SK-N-SH (cell line): ENCODE results near the gene TSC22D2. TPM values are rescaled to one million over a fixed set of nuclear protein-coding genes. Genes with fewer than 3 reads are reported as not detected.

Source experiments
- CTCF ChIA-PET: fragments of 300-600, 350-600 bp; formaldehyde crosslinking; extraction: SDS; loops from one replicate; lab custom pipeline; 2021; lab: Yijun Ruan, JAX
- POLR2A ChIA-PET: fragments of 350-600 bp; sonication (Branson Sonifier 250); formaldehyde crosslinking; extraction: SDS; loops from one replicate; lab custom pipeline; 2020; ENCODE audit warnings: antibody characterized with exemption, inconsistent platforms; lab: Yijun Ruan, JAX
- DNase-seq: peaks from one replicate; pipeline ENCODE4 v3.0.0; 2012
- H2AFZ ChIP-seq: fragments of 200-600 bp; sonication (generic); 2 replicates; pipeline ENCODE4 v1.8.1; 2016; ENCODE audit warnings: antibody characterized with exemption, mild to moderate bottlenecking, low read depth
- H3F3A ChIP-seq: fragments of 200-600 bp; sonication (generic); replicated peaks from 2 replicates; pipeline ENCODE3; 2016; ENCODE audit warnings: antibody characterized with exemption, mild to moderate bottlenecking; ENCODE audit not compliant: insufficient read depth
- H3K27ac ChIP-seq, 2 experiments: fragments of 200-500 bp in 1 of 2; fragments of 200-600 bp in 1 of 2; sonication (Bioruptor generic) in 1 of 2; sonication (generic), shearing (Covaris generic) in 1 of 2; 2 replicates each; pipeline versions ENCODE4 v1.5.1 to v1.6.1; 2014 to 2016; ENCODE audit warnings: low read depth in 2 of 2, inconsistent platforms in 1 of 2, low read length in 1 of 2, mild to moderate bottlenecking in 1 of 2, mixed read lengths in 1 of 2
- H3K27me3 ChIP-seq: fragments of 200-600 bp; sonication (generic), shearing (Covaris generic); 2 replicates; pipeline ENCODE4 v1.6.1; 2016; ENCODE audit warnings: mixed run types; ENCODE audit not compliant: insufficient read depth
- H3K36me3 ChIP-seq, 2 experiments: fragments of 200-500 bp in 1 of 2; fragments of 200-600 bp in 1 of 2; sonication (Bioruptor generic) in 1 of 2; sonication (generic) in 1 of 2; replicated peaks in 1 of 2; 2 replicates each; pipeline versions ENCODE3 to v1.5.1; 2014 to 2016; ENCODE audit warnings: low read length in 1 of 2, mild to moderate bottlenecking in 1 of 2; ENCODE audit not compliant: insufficient read depth in 2 of 2, control insufficient read depth in 1 of 2
- H3K4me1 ChIP-seq, 2 experiments: fragments of 200-500 bp in 1 of 2; fragments of 200-600 bp in 1 of 2; sonication (Bioruptor generic) in 1 of 2; sonication (generic), shearing (Covaris generic) in 1 of 2; 2 replicates each; pipeline versions ENCODE4 v1.5.1 to v1.6.1; 2014 to 2016; ENCODE audit warnings: low read depth in 1 of 2, low read length in 1 of 2, mixed run types in 1 of 2; ENCODE audit not compliant: insufficient read depth in 2 of 2, control insufficient read depth in 1 of 2
- H3K4me2 ChIP-seq: fragments of 200-600 bp; sonication (generic), shearing (Covaris generic); 2 replicates; pipeline ENCODE4 v1.6.1; 2017; ENCODE audit warnings: mixed run types
- H3K4me3 ChIP-seq, 2 experiments: fragments of 200-500 bp in 1 of 2; fragments of 200-600 bp in 1 of 2; sonication (Bioruptor generic) in 1 of 2; sonication (generic), shearing (Covaris generic) in 1 of 2; 2 replicates each; pipeline versions ENCODE4 v1.5.1 to v1.8.1; 2014 to 2016; ENCODE audit warnings: low read depth in 2 of 2, inconsistent platforms in 1 of 2, low read length in 1 of 2, mild to moderate bottlenecking in 1 of 2, mixed read lengths in 1 of 2, moderate library complexity in 1 of 2
- H3K79me2 ChIP-seq: fragments of 200-600 bp; sonication (generic); 2 replicates; pipeline ENCODE4 v1.8.1; 2017; ENCODE audit warnings: mild to moderate bottlenecking; ENCODE audit not compliant: insufficient read depth
- H3K9ac ChIP-seq: fragments of 200-600 bp; sonication (generic); 2 replicates; pipeline ENCODE4 v1.6.1; 2017; ENCODE audit warnings: mixed run types
- H3K9me2 ChIP-seq: fragments of 200-600 bp; sonication (generic); 2 replicates; pipeline ENCODE4 v1.6.1; 2017; ENCODE audit warnings: mixed run types
- H3K9me3 ChIP-seq: fragments of 200-600 bp; sonication (generic); 2 replicates; pipeline ENCODE4 v1.6.1; 2017; ENCODE audit warnings: mixed run types, mild to moderate bottlenecking, moderate library complexity
- H4K20me1 ChIP-seq: fragments of 200-600 bp; sonication (generic); 2 replicates; pipeline ENCODE4 v1.6.1; 2017; ENCODE audit warnings: mild to moderate bottlenecking, mixed run types; ENCODE audit not compliant: insufficient read depth
- CHD2 ChIP-seq: fragments of 150-350 bp; IDR thresholded peaks from 2 replicates; pipeline ENCODE4 v1.6.1; 2018; ENCODE audit warnings: low read length; ENCODE audit not compliant: partially characterized antibody
- EP300 ChIP-seq, 2 experiments: IDR thresholded peaks; 2 replicates each; pipeline versions ENCODE4 v1.4.0 to v1.6.1; 2012; ENCODE audit warnings: borderline replicate concordance in 1 of 2, low read depth in 1 of 2, low read length in 1 of 2
- EZH2phosphoT487 ChIP-seq: fragments of 200-600 bp; sonication (generic); IDR thresholded peaks from 2 replicates; pipeline ENCODE4 v1.6.1; 2017; ENCODE audit warnings: low read depth, mixed run types, mild to moderate bottlenecking, antibody characterized with exemption, moderate library complexity, borderline replicate concordance
- FOXJ3 ChIP-seq: sonication (generic); formaldehyde crosslinking; IDR thresholded peaks from 2 replicates; pipeline ENCODE4 v1.5.1; 2020; ENCODE audit warnings: mild to moderate bottlenecking, missing genetic modification reagents
- FOXM1 ChIP-seq: IDR thresholded peaks from 2 replicates; pipeline ENCODE4 v1.4.0; 2012; ENCODE audit warnings: low read depth, mild to moderate bottlenecking
- GATA2 ChIP-seq: sonication (generic); formaldehyde crosslinking; IDR thresholded peaks from 2 replicates; pipeline ENCODE4 v1.5.0; 2020; ENCODE audit warnings: mild to moderate bottlenecking, missing genetic modification reagents
- JUND ChIP-seq: IDR thresholded peaks from 2 replicates; pipeline ENCODE4 v1.4.0; 2012
- NFIC ChIP-seq: IDR thresholded peaks from 2 replicates; pipeline ENCODE4 v1.4.0; 2012; ENCODE audit warnings: borderline replicate concordance
- NRF1 ChIP-seq: IDR thresholded peaks from 2 replicates; pipeline ENCODE4 v1.6.1; 2012; ENCODE audit warnings: low read depth, mild to moderate bottlenecking, low read length
- POLR2AphosphoS5 ChIP-seq: IDR thresholded peaks from 2 replicates; pipeline ENCODE4 v1.6.1; 2012; ENCODE audit warnings: low read depth, low read length
- RCOR1 ChIP-seq: fragments of 150-350 bp; IDR thresholded peaks from 2 replicates; pipeline ENCODE4 v1.6.1; 2017; ENCODE audit warnings: antibody characterized with exemption, low read length
- REST ChIP-seq: IDR thresholded peaks from 2 replicates; pipeline ENCODE4 v1.6.1; 2012; ENCODE audit warnings: mild to moderate bottlenecking, low read depth, low read length, moderate library complexity
- RFX5 ChIP-seq: IDR thresholded peaks from 2 replicates; pipeline ENCODE4 v1.6.1; 2012; ENCODE audit warnings: mild to moderate bottlenecking, improper control_type of control experiment, low read length
- SMC3 ChIP-seq: IDR thresholded peaks from 2 replicates; pipeline ENCODE4 v1.6.1; 2012; ENCODE audit warnings: low read depth, low read length, improper control_type of control experiment
- TAF1 ChIP-seq: IDR thresholded peaks from 2 replicates; pipeline ENCODE4 v1.6.1; 2012; ENCODE audit warnings: low read depth, mild to moderate bottlenecking, low read length, moderate library complexity, borderline replicate concordance
- TCF12 ChIP-seq: IDR thresholded peaks from 2 replicates; pipeline ENCODE4 v1.4.0; 2012
- YY1 ChIP-seq: IDR thresholded peaks from 2 replicates; pipeline ENCODE4 v1.4.0; 2012; ENCODE audit warnings: low read depth, mild to moderate bottlenecking
- ZBTB33 ChIP-seq: IDR thresholded peaks from 2 replicates; pipeline ENCODE4 v1.4.0; 2012; ENCODE audit warnings: low read depth, borderline replicate concordance
- WGBS: methylation state at CpG from one replicate; pipeline ENCODE4 v1.1.6; 2017; ENCODE audit warnings: low lambda C conversion rate; 5-methylcytosine and 5-hydroxymethylcytosine counted together
- polyA plus RNA-seq, 3 experiments: library from polyadenylated mRNA; depleted of rRNA; stranded (reverse); fragments of >200 nt; gene quantifications; 2 replicates each; pipeline ENCODE4 v1.2.3, GENCODE V29; 2012
- TF ChIP-seq, protein P1 (sequence below): fragments of 150-350 bp; IDR thresholded peaks from 2 replicates; pipeline ENCODE4 v1.6.1; 2017; ENCODE audit warnings: antibody characterized with exemption, low read length, low read depth, borderline replicate concordance
- TF ChIP-seq, protein P2 (sequence below): fragments of 200-600 bp; sonication (generic); IDR thresholded peaks from 2 replicates; pipeline ENCODE4 v1.6.1; 2017; ENCODE audit warnings: antibody characterized with exemption, mild to moderate bottlenecking, moderate library complexity

The TSC22D2 gene
- polyA plus RNA-seq, 1 of the 3 experiments (the other 2 are of a cell fraction): 4.8 TPM

DNA sequence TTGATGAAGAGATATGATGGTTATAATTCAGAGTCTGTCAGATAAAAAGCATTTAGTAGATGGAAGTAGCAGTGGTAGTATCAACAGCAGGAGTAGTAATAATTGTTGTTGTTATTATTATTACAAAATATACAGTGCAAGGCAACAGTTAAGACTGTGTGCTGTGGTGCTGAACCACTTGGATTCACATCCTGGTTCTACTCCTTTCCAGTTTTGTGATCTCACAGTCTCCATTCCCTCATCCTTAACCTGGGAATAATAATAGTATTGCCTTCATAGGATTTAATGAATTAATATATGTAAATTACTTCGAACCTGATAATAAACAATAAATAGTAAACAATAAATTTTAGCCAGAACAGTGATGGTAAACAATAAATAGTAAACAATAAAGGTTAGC, 37.1 kb upstream of the TSC22D2 start:
- H3K79me2 ChIP-seq: peaks cover 19% of the 10 kb centered on the region
- peak overlapping the region; percentile 15 for H2AFZ ChIP-seq
- ChIA-PET CTCF (no interaction called here), POLR2A (no interaction called here)
- H3K27ac ChIP-seq: peak overlapping the region; percentile 76 to 97; a peak in 3 of 4 replicates
- H4K20me1 ChIP-seq: no peaks in the 10 kb centered on the region
- H3K4me2 ChIP-seq: peak overlapping the region; percentile 77
- H3K4me1 ChIP-seq: peaks cover 0 to 14% of the 10 kb centered on the region in 2 experiments; a peak in 2 of 4 replicates
- H3K36me3 ChIP-seq: no peaks in the 10 kb centered on the region
- no peaks in the 10 kb centered on the region for H3K9me3 ChIP-seq
- no peaks in the 10 kb centered on the region for H3K9me2 ChIP-seq
- H3K27me3 ChIP-seq: no peaks in the 10 kb centered on the region
- peak overlapping the region; percentile 48 to 64; a peak in 3 of 4 replicates for H3K4me3 ChIP-seq
- H3F3A ChIP-seq: peaks cover 40% of the 10 kb centered on the region
- WGBS: 6% methylated on average over 1 of the region's 1 CpG
- no peak for TF ChIP-seq FOXM1
- no peak for TF ChIP-seq GATA2 (CRISPR knock-in tag)
- no peak for TF ChIP-seq POLR2AphosphoS5
- TF ChIP-seq JUND: no peak
- TF ChIP-seq EP300 (IDR thresholded peaks at IDR 0.05; ENCODE audit: borderline replicate concordance in 1 of 2, low read depth in 1 of 2, low read length in 1 of 2): no peak
- no peak for TF ChIP-seq TCF12
- TF ChIP-seq NFIC: no peak
- TF ChIP-seq ZBTB33: no peak
- TF ChIP-seq FOXJ3: no peak
- TF ChIP-seq, protein P1, sequence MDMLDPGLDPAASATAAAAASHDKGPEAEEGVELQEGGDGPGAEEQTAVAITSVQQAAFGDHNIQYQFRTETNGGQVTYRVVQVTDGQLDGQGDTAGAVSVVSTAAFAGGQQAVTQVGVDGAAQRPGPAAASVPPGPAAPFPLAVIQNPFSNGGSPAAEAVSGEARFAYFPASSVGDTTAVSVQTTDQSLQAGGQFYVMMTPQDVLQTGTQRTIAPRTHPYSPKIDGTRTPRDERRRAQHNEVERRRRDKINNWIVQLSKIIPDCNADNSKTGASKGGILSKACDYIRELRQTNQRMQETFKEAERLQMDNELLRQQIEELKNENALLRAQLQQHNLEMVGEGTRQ: no peak
- TF ChIP-seq RCOR1: no peak
- no peak for TF ChIP-seq SMC3
- peak overlapping the region; percentile 93 for H3K9ac ChIP-seq
- no peak for DNase-seq

DNA sequence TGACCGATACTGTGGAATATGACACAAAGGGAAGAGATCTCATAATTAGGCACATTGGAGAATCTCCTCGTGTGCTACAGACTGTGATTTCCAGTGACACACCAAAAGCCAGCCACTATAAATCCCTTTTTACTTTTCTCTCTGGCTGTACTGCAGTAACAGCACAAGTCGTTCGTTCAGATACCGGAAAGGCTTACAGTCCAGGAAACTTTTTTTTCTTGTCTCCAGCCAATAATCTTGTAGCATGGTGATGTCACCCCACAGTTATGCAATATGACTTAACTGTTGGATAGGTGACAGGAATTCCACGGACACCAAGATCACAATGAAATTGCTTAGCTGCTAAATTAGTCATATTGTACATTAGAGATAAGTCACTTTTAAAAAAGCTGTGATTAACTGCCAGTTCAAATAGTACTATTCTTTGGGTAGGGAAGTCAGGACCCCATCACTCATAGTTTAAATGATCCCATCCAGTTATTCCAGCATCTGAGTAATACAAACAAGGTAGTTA, 36.3 kb upstream of the TSC22D2 start:
- H3K4me1 ChIP-seq: peaks cover 0 to 14% of the 10 kb centered on the region in 2 experiments; a peak in 2 of 4 replicates
- no peaks in the 10 kb centered on the region for H3K36me3 ChIP-seq
- CTCF ChIA-PET: no interaction called here
- H3K27ac ChIP-seq: peak overlapping the region; percentile 76 to 97
- no peaks in the 10 kb centered on the region for H4K20me1 ChIP-seq
- H3K27me3 ChIP-seq: no peaks in the 10 kb centered on the region
- H3K79me2 ChIP-seq: peaks cover 19% of the 10 kb centered on the region
- peaks cover 40% of the 10 kb centered on the region for H3F3A ChIP-seq
- POLR2A ChIA-PET: no interaction called here
- no peaks in the 10 kb centered on the region for H3K9me2 ChIP-seq
- H3K4me2 ChIP-seq: peak overlapping the region; percentile 77
- peak overlapping the region; percentile 5; the same call in 1 of the 2 replicates for H2AFZ ChIP-seq
- H3K4me3 ChIP-seq: peak overlapping the region; percentile 48 to 64; a peak in 3 of 4 replicates
- H3K9ac ChIP-seq: peak overlapping the region; percentile 93
- 8% methylated on average over 6 of the region's 6 CpGs for WGBS
- H3K9me3 ChIP-seq: no peaks in the 10 kb centered on the region
- no peak for DNase-seq
- TF ChIP-seq FOXM1: peak; percentile 60; the same call in 1 of the 2 replicates
- TF ChIP-seq REST: no peak
- TF ChIP-seq TAF1: peak; percentile 68; the same call in 1 of the 2 replicates
- TF ChIP-seq, protein P2, sequence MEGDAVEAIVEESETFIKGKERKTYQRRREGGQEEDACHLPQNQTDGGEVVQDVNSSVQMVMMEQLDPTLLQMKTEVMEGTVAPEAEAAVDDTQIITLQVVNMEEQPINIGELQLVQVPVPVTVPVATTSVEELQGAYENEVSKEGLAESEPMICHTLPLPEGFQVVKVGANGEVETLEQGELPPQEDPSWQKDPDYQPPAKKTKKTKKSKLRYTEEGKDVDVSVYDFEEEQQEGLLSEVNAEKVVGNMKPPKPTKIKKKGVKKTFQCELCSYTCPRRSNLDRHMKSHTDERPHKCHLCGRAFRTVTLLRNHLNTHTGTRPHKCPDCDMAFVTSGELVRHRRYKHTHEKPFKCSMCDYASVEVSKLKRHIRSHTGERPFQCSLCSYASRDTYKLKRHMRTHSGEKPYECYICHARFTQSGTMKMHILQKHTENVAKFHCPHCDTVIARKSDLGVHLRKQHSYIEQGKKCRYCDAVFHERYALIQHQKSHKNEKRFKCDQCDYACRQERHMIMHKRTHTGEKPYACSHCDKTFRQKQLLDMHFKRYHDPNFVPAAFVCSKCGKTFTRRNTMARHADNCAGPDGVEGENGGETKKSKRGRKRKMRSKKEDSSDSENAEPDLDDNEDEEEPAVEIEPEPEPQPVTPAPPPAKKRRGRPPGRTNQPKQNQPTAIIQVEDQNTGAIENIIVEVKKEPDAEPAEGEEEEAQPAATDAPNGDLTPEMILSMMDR: no peak
- no peak for TF ChIP-seq NRF1
- TF ChIP-seq NFIC: peak; percentile 97
- no peak for TF ChIP-seq FOXJ3
- no peak for TF ChIP-seq CHD2
- TF ChIP-seq YY1: no peak
- no peak for TF ChIP-seq EZH2phosphoT487
- TF ChIP-seq RFX5: no peak
- no peak for TF ChIP-seq GATA2 (CRISPR knock-in tag)
- TF ChIP-seq POLR2AphosphoS5: peak; percentile 84
- TF ChIP-seq JUND: peak; percentile 96
